HEK293 (cell line): ENCODE data around the gene CMTM2.

Experiments
- CTCF ChIA-PET: fragments of 350-600 bp; formaldehyde crosslinking; extraction: SDS; loops from one replicate; lab custom pipeline; 2021; ENCODE audit warnings: antibody characterized with exemption; lab: Yijun Ruan, JAX
- POLR2A ChIA-PET: fragments of 300-600 bp; formaldehyde crosslinking; extraction: SDS; loops from one replicate; lab custom pipeline; 2020; ENCODE audit warnings: antibody characterized with exemption, inconsistent platforms; lab: Yijun Ruan, JAX
- H3K27ac ChIP-seq: fragments of 200-500 bp; sonication (Bioruptor generic); 2 replicates; pipeline ENCODE4 v1.5.1; 2014; ENCODE audit warnings: low read depth, low read length, control low read depth, inconsistent platforms; ENCODE audit errors: extremely low read depth
- H3K36me3 ChIP-seq, 2 experiments: fragments of 200-500 bp in 1 of 2; sonication (Bioruptor generic) in 1 of 2; 1 replicate in 1 of 2; 2 replicates in 1 of 2; pipeline ENCODE4 v1.5.1; 2014 to 2017; ENCODE audit warnings: inconsistent platforms in 2 of 2, low read length in 2 of 2; ENCODE audit not compliant: control insufficient read depth in 2 of 2, insufficient read depth in 1 of 2
- H3K4me1 ChIP-seq: fragments of 200-500 bp; sonication (Bioruptor generic); 2 replicates; pipeline ENCODE4 v1.5.1; 2014; ENCODE audit warnings: mild to moderate bottlenecking, low read length, inconsistent platforms; ENCODE audit not compliant: control insufficient read depth, insufficient read depth
- H3K4me3 ChIP-seq: 2 replicates; pipeline ENCODE4 v1.5.1; 2011; ENCODE audit warnings: low read depth, mild to moderate bottlenecking, control low read depth, low read length, moderate library complexity
- H3K9me3 ChIP-seq: fragments of 200-500 bp; sonication (Bioruptor generic); 2 replicates; pipeline ENCODE4 v1.5.1; 2014; ENCODE audit warnings: low read depth, low read length, inconsistent platforms; ENCODE audit not compliant: control insufficient read depth, insufficient read depth
- AEBP2 ChIP-seq: fragments of 450-650 bp; formaldehyde crosslinking; IDR thresholded peaks from 2 replicates; pipeline ENCODE4 v1.5.1; 2016; ENCODE audit warnings: missing biosample characterization, missing genetic modification characterization, borderline replicate concordance
- OVOL3 ChIP-seq: fragments of 450-650 bp; formaldehyde crosslinking; IDR thresholded peaks from 2 replicates; pipeline ENCODE4 v1.5.1; 2016; ENCODE audit warnings: missing biosample characterization, missing genetic modification characterization
- ZNF169 ChIP-seq: fragments of 450-650 bp; formaldehyde crosslinking; IDR thresholded peaks from 2 replicates; pipeline ENCODE4 v1.5.1; 2016; ENCODE audit warnings: missing biosample characterization, missing genetic modification characterization
- ZNF2 ChIP-seq: fragments of 450-650 bp; formaldehyde crosslinking; IDR thresholded peaks from 2 replicates; pipeline ENCODE4 v1.5.1; 2016; ENCODE audit warnings: missing biosample characterization, missing genetic modification characterization
- ZNF610 ChIP-seq: fragments of 450-650 bp; formaldehyde crosslinking; IDR thresholded peaks from 2 replicates; pipeline ENCODE4 v1.5.1; 2016; ENCODE audit warnings: missing biosample characterization, missing genetic modification characterization, borderline replicate concordance

CMTM2 gene

GRCh38 chr16:66636199-66636598, 56.9 kb downstream of the CMTM2 start:
- CTCF ChIA-PET, result interaction anchor here (1.0 to 6.2 kb wide), 2 partner anchors 15 to 28 kb away, joined by 3 to 32 read pairs; no protein-coding TSS in a partner anchor
- no peak for TF ChIP-seq OVOL3 (tag by site-specific recombination)
- no peak for TF ChIP-seq ZNF2 (tag by site-specific recombination)
- no peak for TF ChIP-seq ZNF610 (tag by site-specific recombination)
- no peak for TF ChIP-seq ZNF169 (tag by site-specific recombination)

GRCh38 chr16:66637806-66638205, 58.5 kb downstream of the CMTM2 start:
- CTCF ChIA-PET, result interaction anchor here (1.5 to 6.2 kb wide), 2 partner anchors 13 to 29 kb away, joined by 5 to 32 read pairs; no protein-coding TSS in a partner anchor
- POLR2A ChIA-PET, result no interaction called here

More at GRCh38 chr16:66636199-66636598, 56.9 kb downstream of the CMTM2 start:
- H3K4me3 ChIP-seq, result no peak overlapping the region
- H3K9me3 ChIP-seq, result no peaks in the 10 kb centered on the region
- POLR2A ChIA-PET, result no interaction called here
- no peak overlapping the region for H3K27ac ChIP-seq
- H3K36me3 ChIP-seq, result peaks cover 0 to 26% of the 10 kb centered on the region in 2 experiments; a peak in 2 of 3 replicates
- peaks cover 3% of the 10 kb centered on the region; the same call in 1 of the 2 replicates for H3K4me1 ChIP-seq

More at GRCh38 chr16:66637806-66638205, 58.5 kb downstream of the CMTM2 start:
- H3K4me3 ChIP-seq, result no peak overlapping the region
- TF ChIP-seq AEBP2, result no peak
- peaks cover 3% of the 10 kb centered on the region; the same call in 1 of the 2 replicates for H3K4me1 ChIP-seq
- peaks cover 0 to 20% of the 10 kb centered on the region in 2 experiments; a peak in 2 of 3 replicates for H3K36me3 ChIP-seq
- no peaks in the 10 kb centered on the region for H3K9me3 ChIP-seq
- no peak overlapping the region for H3K27ac ChIP-seq
